Parathyroid adenoma (tissue), 2 donors: ENCODE results near the gene KIF26B.

Source experiments
- H2AFZ ChIP-seq: fragments of 300-600 bp; sonication (generic); one replicate; pipeline ENCODE4 v1.7.0; 2017; ENCODE audit warnings: antibody characterized with exemption, mild to moderate bottlenecking
- H3K27ac ChIP-seq: fragments of 300-600 bp; sonication (generic); one replicate; pipeline ENCODE4 v1.7.0; 2017
- H3K27me3 ChIP-seq: fragments of 300-600 bp; sonication (generic); one replicate; pipeline ENCODE4 v1.7.0; 2017; ENCODE audit warnings: low read length; ENCODE audit not compliant: control insufficient read depth, insufficient read depth
- H3K36me3 ChIP-seq: fragments of 300-600 bp; sonication (generic); one replicate; pipeline ENCODE4 v1.7.0; 2017; ENCODE audit warnings: low read length; ENCODE audit not compliant: control insufficient read depth, insufficient read depth
- H3K4me1 ChIP-seq: fragments of 300-600 bp; sonication (generic); one replicate; pipeline ENCODE4 v1.7.0; 2017; ENCODE audit warnings: control low read depth
- H3K4me2 ChIP-seq: fragments of 300-600 bp; sonication (generic); one replicate; pipeline ENCODE4 v1.7.0; 2017; ENCODE audit warnings: low read length
- H3K4me3 ChIP-seq: fragments of 300-600 bp; sonication (generic); one replicate; pipeline ENCODE4 v1.7.0; 2017; ENCODE audit warnings: low read depth, low read length
- H3K79me2 ChIP-seq: fragments of 300-600 bp; sonication (generic); one replicate; pipeline ENCODE4 v1.7.0; 2017; ENCODE audit warnings: control low read depth
- H3K9ac ChIP-seq: fragments of 300-600 bp; sonication (generic); one replicate; pipeline ENCODE4 v1.7.0; 2017; ENCODE audit warnings: mild to moderate bottlenecking
- H3K9me3 ChIP-seq: fragments of 300-600 bp; sonication (generic); one replicate; pipeline ENCODE4 v1.7.0; 2017; ENCODE audit warnings: low read length; ENCODE audit not compliant: control insufficient read depth
- TF ChIP-seq, protein P1 (sequence below): fragments of 300-600 bp; sonication (generic); IDR thresholded peaks from one replicate; pipeline ENCODE4 v1.7.0; 2017; ENCODE audit warnings: antibody characterized with exemption, mild to moderate bottlenecking
- donor health status: primary hyperparathyroidism.

The KIF26B gene

DNA sequence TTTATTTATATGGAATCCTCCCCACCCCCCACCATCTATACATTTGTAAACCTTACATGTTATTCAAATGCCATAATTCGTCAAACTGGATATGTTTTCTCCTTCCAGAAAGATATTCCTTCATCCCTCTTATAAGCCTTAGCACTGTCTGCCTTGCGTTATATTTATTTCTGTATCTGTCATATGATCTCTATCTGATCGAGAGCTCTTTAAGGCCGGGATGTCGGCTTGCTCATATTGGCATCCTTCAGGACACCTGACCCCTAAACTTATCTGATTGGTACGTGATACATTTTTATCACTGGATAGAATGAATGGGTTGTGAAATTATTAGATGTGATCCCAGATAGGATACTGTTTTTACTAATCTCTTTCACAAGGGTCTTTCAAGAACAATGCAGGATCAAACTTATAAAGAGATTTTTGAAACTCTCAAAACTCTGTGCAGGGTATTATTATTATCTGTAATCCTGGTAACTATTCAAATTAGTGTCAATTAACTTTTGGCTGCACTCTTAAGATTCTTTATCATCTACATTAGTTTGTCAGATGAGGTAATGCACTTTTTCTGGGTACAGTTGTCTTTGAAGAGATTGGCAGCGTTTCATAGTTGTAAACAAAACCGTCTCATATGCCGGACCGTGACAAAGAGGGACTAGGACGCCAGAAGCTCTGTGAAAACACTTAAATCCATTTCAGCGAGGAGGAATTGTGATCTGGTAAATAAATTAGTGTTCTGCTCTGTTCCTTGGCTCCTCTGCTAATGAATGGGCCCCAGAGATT is 152.0 kb downstream of the KIF26B start:
- H3K9ac ChIP-seq, result no peak overlapping the region
- H3K36me3 ChIP-seq, result no peaks in the 10 kb centered on the region
- no peak overlapping the region for H2AFZ ChIP-seq
- no peak overlapping the region for H3K4me3 ChIP-seq
- TF ChIP-seq, protein P1, sequence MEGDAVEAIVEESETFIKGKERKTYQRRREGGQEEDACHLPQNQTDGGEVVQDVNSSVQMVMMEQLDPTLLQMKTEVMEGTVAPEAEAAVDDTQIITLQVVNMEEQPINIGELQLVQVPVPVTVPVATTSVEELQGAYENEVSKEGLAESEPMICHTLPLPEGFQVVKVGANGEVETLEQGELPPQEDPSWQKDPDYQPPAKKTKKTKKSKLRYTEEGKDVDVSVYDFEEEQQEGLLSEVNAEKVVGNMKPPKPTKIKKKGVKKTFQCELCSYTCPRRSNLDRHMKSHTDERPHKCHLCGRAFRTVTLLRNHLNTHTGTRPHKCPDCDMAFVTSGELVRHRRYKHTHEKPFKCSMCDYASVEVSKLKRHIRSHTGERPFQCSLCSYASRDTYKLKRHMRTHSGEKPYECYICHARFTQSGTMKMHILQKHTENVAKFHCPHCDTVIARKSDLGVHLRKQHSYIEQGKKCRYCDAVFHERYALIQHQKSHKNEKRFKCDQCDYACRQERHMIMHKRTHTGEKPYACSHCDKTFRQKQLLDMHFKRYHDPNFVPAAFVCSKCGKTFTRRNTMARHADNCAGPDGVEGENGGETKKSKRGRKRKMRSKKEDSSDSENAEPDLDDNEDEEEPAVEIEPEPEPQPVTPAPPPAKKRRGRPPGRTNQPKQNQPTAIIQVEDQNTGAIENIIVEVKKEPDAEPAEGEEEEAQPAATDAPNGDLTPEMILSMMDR, result no peak
- no peak overlapping the region for H3K27ac ChIP-seq
- H3K4me2 ChIP-seq, result no peak overlapping the region
- H3K27me3 ChIP-seq, result no peaks in the 10 kb centered on the region
- H3K4me1 ChIP-seq, result no peaks in the 10 kb centered on the region
- no peaks in the 10 kb centered on the region for H3K79me2 ChIP-seq
- no peaks in the 10 kb centered on the region for H3K9me3 ChIP-seq

DNA sequence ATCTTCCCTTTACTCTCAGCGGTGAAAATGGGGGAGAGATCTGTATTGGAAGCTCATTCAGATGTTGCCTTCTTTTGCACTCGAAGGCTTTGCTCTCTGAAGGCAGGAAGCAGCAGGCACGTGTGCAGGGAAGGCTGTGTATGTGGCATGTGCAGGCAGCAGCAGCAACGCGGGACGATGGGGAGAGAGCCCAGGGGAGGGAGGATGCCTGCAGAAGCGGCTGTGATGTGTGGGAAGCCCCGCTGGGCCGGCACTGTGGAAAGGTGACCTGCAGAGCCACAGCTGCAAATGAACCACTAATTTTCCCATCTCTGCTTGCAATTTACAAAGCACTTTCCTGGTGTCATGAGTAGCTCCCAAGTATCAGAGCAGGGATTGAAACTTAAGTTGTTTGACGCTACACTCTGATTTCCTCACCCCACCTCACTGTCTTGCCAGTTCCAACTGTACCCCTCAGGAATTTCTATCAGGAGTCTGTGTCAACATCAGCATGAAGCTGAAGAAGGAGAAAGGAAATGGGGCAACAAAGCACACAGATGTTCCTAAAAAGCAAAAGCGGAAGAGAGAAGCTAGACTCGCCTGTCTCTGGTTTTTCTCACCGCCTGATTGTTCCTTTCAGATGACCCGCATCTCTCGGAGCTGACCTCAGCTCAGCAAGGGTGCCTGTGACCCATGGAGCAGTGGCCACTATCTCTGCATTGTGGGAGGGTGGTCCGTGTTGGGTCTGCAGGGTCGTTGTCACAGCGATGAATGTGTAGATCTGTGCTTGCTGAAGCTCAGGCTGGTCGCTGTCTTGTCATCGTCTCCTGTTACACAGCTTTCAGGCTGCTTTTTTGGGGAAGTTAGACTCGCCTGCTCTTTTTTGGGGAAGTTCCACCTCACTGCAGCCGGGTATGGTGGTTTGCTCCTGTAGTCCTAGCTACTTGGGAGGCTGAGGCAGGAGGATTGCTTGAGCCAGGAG is 156.1 kb downstream of the KIF26B start:
- H3K27ac ChIP-seq, result no peak overlapping the region
- no peak overlapping the region for H2AFZ ChIP-seq
- no peak overlapping the region for H3K4me3 ChIP-seq
- H3K9ac ChIP-seq, result no peak overlapping the region
- H3K4me2 ChIP-seq, result no peak overlapping the region
- H3K9me3 ChIP-seq, result no peaks in the 10 kb centered on the region
- TF ChIP-seq, protein P1, result no peak
- H3K27me3 ChIP-seq, result no peaks in the 10 kb centered on the region
- H3K36me3 ChIP-seq, result no peaks in the 10 kb centered on the region
- no peaks in the 10 kb centered on the region for H3K4me1 ChIP-seq
- H3K79me2 ChIP-seq, result no peaks in the 10 kb centered on the region

DNA sequence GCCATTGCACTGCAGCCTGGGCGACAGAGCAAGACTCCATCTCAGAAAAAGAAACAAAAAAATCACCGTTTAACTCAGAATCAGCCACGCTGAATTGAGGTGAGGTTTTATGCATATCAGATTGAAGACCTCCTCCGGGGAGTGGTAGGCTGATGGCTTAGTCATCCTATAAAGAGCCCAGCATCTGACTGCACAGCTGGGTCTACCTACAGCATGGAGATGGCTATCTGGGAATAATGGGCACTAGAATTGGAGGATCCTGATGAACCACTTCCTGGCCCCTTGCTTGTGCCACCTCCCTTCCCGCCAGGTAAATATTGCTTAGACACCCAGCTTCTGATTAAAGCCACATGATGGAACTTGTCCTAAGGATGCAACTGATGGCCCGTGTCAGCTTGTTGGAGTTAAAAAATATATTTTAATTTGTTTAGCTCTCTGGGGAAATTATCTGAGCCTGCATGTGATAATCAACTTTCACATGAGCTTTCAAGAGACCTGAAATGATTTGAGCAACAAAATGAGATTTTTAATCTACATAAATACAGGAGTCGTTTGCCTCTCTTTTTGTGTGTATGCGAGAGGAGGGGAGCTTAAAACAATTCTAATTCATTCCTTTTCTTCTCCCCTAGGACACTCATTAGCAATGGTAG is 157.2 kb downstream of the KIF26B start:
- H3K4me3 ChIP-seq, result no peak overlapping the region
- no peak overlapping the region for H3K4me2 ChIP-seq
- no peaks in the 10 kb centered on the region for H3K36me3 ChIP-seq
- H3K27me3 ChIP-seq, result no peaks in the 10 kb centered on the region
- no peaks in the 10 kb centered on the region for H3K9me3 ChIP-seq
- no peak overlapping the region for H3K27ac ChIP-seq
- H3K4me1 ChIP-seq, result no peaks in the 10 kb centered on the region
- H3K9ac ChIP-seq, result no peak overlapping the region
- H3K79me2 ChIP-seq, result no peaks in the 10 kb centered on the region
- TF ChIP-seq, protein P1, result no peak
- H2AFZ ChIP-seq, result no peak overlapping the region

GRCh38 chr1:245313576-245313975 is 158.8 kb downstream of the KIF26B start:
- Histone ChIP-seq H3K9me3 (no peaks in the 10 kb centered on the region), H3K79me2 (no peaks in the 10 kb centered on the region), H3K27me3 (no peaks in the 10 kb centered on the region), H3K4me3 (no peak overlapping the region), H2AFZ (no peak overlapping the region), H3K36me3 (no peaks in the 10 kb centered on the region), H3K27ac (no peak overlapping the region), H3K4me2 (no peak overlapping the region), H3K9ac (no peak overlapping the region), H3K4me1 (no peaks in the 10 kb centered on the region)
- TF ChIP-seq, protein P1, result no peak
